HCT116 (cell line): ENCODE data around the gene PPY. TPM values are rescaled to one million over a fixed set of nuclear protein-coding genes. Genes with fewer than 3 reads are reported as not detected.

Source experiments
- ATAC-seq: fragments of 200-7000 bp; cut with Tn5 transposase; 2 replicates; pipeline ENCODE4 v1.9.1; 2020; ENCODE audit warnings: mild to moderate bottlenecking, moderate library complexity
- BruUV-seq: library from RNA; stranded (reverse); fragments of 400-500 nt; replicated peaks from 2 replicates; lab custom pipeline; 2021; lab: Mats Ljungman, UMichigan
- CTCF ChIA-PET: fragments of 300-600 bp; sonication (Branson Sonifier 250); formaldehyde crosslinking; loops from one replicate; lab custom pipeline; 2021; ENCODE audit warnings: antibody characterized with exemption; lab: Charles Lee
- POLR2A ChIA-PET: fragments of 300-600, 350-600 bp; sonication (Branson Sonifier 250); formaldehyde crosslinking; loops from one replicate; lab custom pipeline; 2021; ENCODE audit warnings: antibody characterized with exemption; lab: Charles Lee
- RAD21 ChIA-PET, 2 experiments: fragments of 300-600 bp; sonication (Branson Sonifier 250); formaldehyde crosslinking; loops; one replicate each; lab custom pipeline; 2023; ENCODE audit warnings: low total read pairs in 2 of 2; ENCODE audit not compliant: uncharacterized antibody in 2 of 2, unreplicated experiment in 2 of 2, low non-redundant PET in 1 of 2; lab: Charles Lee
- DNase-seq: peaks from one replicate; pipeline ENCODE4 v3.0.0-alpha.2; 2010; ENCODE audit warnings: low read depth, low spot score
- H2AFZ ChIP-seq: fragments of 200-600 bp; shearing (Covaris generic), sonication (generic); 2 replicates; pipeline ENCODE4 v1.6.1; 2017; ENCODE audit warnings: low read depth, mixed run types, mixed read lengths, antibody characterized with exemption, low read length; ENCODE audit not compliant: poor library complexity, severe bottlenecking
- H3K27ac ChIP-seq: 2 replicates; pipeline ENCODE4 v1.5.1; 2012; ENCODE audit warnings: low read depth, low read length
- H3K27me3 ChIP-seq: fragments of 200-600 bp; sonication (generic); 2 replicates; pipeline ENCODE4 v1.6.1; 2016; ENCODE audit warnings: mixed run types, low read length, mixed read lengths; ENCODE audit not compliant: insufficient read depth
- H3K36me3 ChIP-seq, 2 experiments: fragments of 200-500 bp in 1 of 2; fragments of 200-600 bp in 1 of 2; sonication (Bioruptor generic) in 1 of 2; sonication (generic) in 1 of 2; 2 replicates each; pipeline versions ENCODE4 v1.5.1 to v1.6.1; 2014 to 2016; ENCODE audit warnings: low read length in 2 of 2, inconsistent platforms in 1 of 2, mixed read lengths in 1 of 2, mixed run types in 1 of 2; ENCODE audit not compliant: insufficient read depth in 2 of 2, control insufficient read depth in 1 of 2
- H3K4me1 ChIP-seq, 2 experiments: fragments of 200-600 bp in 1 of 2; sonication (generic) in 1 of 2; 2 replicates each; pipeline versions ENCODE4 v1.5.1 to v1.6.1; 2012 to 2017; ENCODE audit warnings: low read length in 2 of 2, inconsistent platforms in 1 of 2, mild to moderate bottlenecking in 1 of 2, mixed read lengths in 1 of 2, mixed run types in 1 of 2, moderate library complexity in 1 of 2; ENCODE audit not compliant: insufficient read depth in 2 of 2, control insufficient read depth in 1 of 2
- H3K4me2 ChIP-seq: fragments of 200-600 bp; sonication (generic); 2 replicates; pipeline ENCODE4 v1.6.1; 2017; ENCODE audit warnings: mixed run types, low read length, mixed read lengths
- H3K4me3 ChIP-seq, 2 experiments: fragments of 200-600 bp in 1 of 2; sonication (generic) in 1 of 2; replicated peaks in 1 of 2; 2 replicates each; pipeline ENCODE4 v1.5.1; 2011 to 2016; ENCODE audit warnings: low read length in 2 of 2, control low read depth in 1 of 2, low read depth in 1 of 2, mild to moderate bottlenecking in 1 of 2, mixed read lengths in 1 of 2, mixed run types in 1 of 2
- H3K79me2 ChIP-seq: fragments of 200-600 bp; sonication (generic); 2 replicates; pipeline ENCODE4 v1.6.1; 2017; ENCODE audit warnings: mild to moderate bottlenecking, mixed run types, low read length, moderate library complexity, mixed read lengths; ENCODE audit not compliant: insufficient read depth
- H3K9ac ChIP-seq: fragments of 200-600 bp; sonication (generic); 2 replicates; pipeline ENCODE4 v1.6.1; 2016; ENCODE audit warnings: low read length, mixed read lengths
- H3K9me2 ChIP-seq: fragments of 200-600 bp; sonication (generic), shearing (Covaris generic); 2 replicates; pipeline ENCODE4 v1.6.1; 2017; ENCODE audit warnings: mixed run types, mild to moderate bottlenecking, moderate library complexity; ENCODE audit not compliant: insufficient read depth
- H3K9me3 ChIP-seq, 2 experiments: fragments of 200-500 bp in 1 of 2; fragments of 200-600 bp in 1 of 2; sonication (Bioruptor generic) in 1 of 2; sonication (generic) in 1 of 2; 2 replicates each; pipeline ENCODE4 v1.6.1; 2014 to 2017; ENCODE audit warnings: low read length in 2 of 2, mixed read lengths in 2 of 2, inconsistent platforms in 1 of 2, low read depth in 1 of 2, mild to moderate bottlenecking in 1 of 2, mixed run types in 1 of 2, moderate library complexity in 1 of 2; ENCODE audit not compliant: control insufficient read depth in 1 of 2, insufficient read depth in 1 of 2
- H4K20me1 ChIP-seq: fragments of 200-600 bp; sonication (generic), shearing (Covaris generic); 2 replicates; pipeline ENCODE4 v1.6.1; 2017; ENCODE audit warnings: mixed run types, mild to moderate bottlenecking, moderate library complexity; ENCODE audit not compliant: insufficient read depth
- CBX3 ChIP-seq: IDR thresholded peaks from 2 replicates; pipeline ENCODE4 v1.6.1; 2012; ENCODE audit warnings: low read depth
- CTCF ChIP-seq, 3 experiments: fragments of 200-600 bp in 1 of 3; sonication (generic) in 1 of 3; IDR thresholded peaks in 2 of 3; conservative IDR thresholded peaks in 1 of 3; 2 replicates each; pipeline ENCODE4 v1.5.1; 2012 to 2017; ENCODE audit warnings: low read depth in 2 of 3, low read length in 2 of 3, antibody characterized with exemption in 1 of 3, borderline replicate concordance in 1 of 3, control low read depth in 1 of 3, mild to moderate bottlenecking in 1 of 3, mixed read lengths in 1 of 3, mixed run types in 1 of 3, moderate library complexity in 1 of 3; ENCODE audit not compliant: insufficient read depth in 1 of 3
- EGR1 ChIP-seq: IDR thresholded peaks from 2 replicates; pipeline ENCODE4 v1.6.1; 2012; ENCODE audit warnings: low read depth
- ELF1 ChIP-seq: IDR thresholded peaks from 2 replicates; pipeline ENCODE4 v1.6.1; 2012; ENCODE audit warnings: low read depth, borderline replicate concordance
- FOSL1 ChIP-seq: IDR thresholded peaks from 2 replicates; pipeline ENCODE4 v1.6.1; 2012; ENCODE audit warnings: low read depth
- JUND ChIP-seq: IDR thresholded peaks from 2 replicates; pipeline ENCODE4 v1.6.1; 2012
- RAD21 ChIP-seq: IDR thresholded peaks from 2 replicates; pipeline ENCODE4 v1.6.1; 2012; ENCODE audit warnings: low read depth, mild to moderate bottlenecking
- SIN3A ChIP-seq: IDR thresholded peaks from 2 replicates; pipeline ENCODE4 v1.6.1; 2012; ENCODE audit warnings: low read depth
- SP1 ChIP-seq: IDR thresholded peaks from 2 replicates; pipeline ENCODE4 v1.6.1; 2012; ENCODE audit warnings: low read depth
- ZBTB33 ChIP-seq: IDR thresholded peaks from 2 replicates; pipeline ENCODE4 v1.6.1; 2011; ENCODE audit warnings: mild to moderate bottlenecking, low read length, moderate library complexity; ENCODE audit not compliant: insufficient replicate concordance; ENCODE audit errors: extremely low read depth
- ZNF274 ChIP-seq: fragments of 200-500 bp; sonication (Bioruptor generic); IDR thresholded peaks from 2 replicates; pipeline ENCODE4 v1.6.1; 2014; ENCODE audit warnings: mild to moderate bottlenecking, low read depth, low read length, inconsistent platforms
- intact Hi-C: fragments of 100-400 bp; cut with micrococcal nuclease; formaldehyde crosslinking; loops from 2 replicates; pipeline ENCODE4 v1.10.0; 2022
- total RNA-seq: library from RNA; stranded (reverse); gene quantifications from one replicate; pipeline ENCODE4 v1.2.1, GENCODE V29; 2021; ENCODE audit not compliant: unreplicated experiment

The PPY gene
- total RNA-seq, 1 experiment from 2014 or later = not detected

- no peaks in the 10 kb centered on the region for H3K9me3 ChIP-seq
- no peaks in the 10 kb centered on the region for H3K79me2 ChIP-seq
- no peak overlapping the region for H3K9ac ChIP-seq
- no peak for TF ChIP-seq ZBTB33
- no peak for TF ChIP-seq SP1
- no peak for TF ChIP-seq EGR1
- no peak for TF ChIP-seq RAD21
- no peak for TF ChIP-seq JUND
- no peak for TF ChIP-seq FOSL1
- no peaks in the 10 kb centered on the region for H3K36me3 ChIP-seq
- intact Hi-C loops = no loop called here
- ChIA-PET POLR2A (interaction anchor here (1.6 kb wide), 1 partner anchor 12 kb away, joined by 4 read pairs; no protein-coding TSS in a partner anchor), CTCF (no interaction called here), RAD21 (no interaction called here)
- no peaks in the 10 kb centered on the region for H3K27me3 ChIP-seq
- no peak overlapping the region for H3K4me2 ChIP-seq
- ATAC-seq = no peak
- H3K27ac ChIP-seq = no peak overlapping the region; the same call in 1 of the 2 replicates
- BruUV-seq = no TSS peak
- H3K9me2 ChIP-seq = no peaks in the 10 kb centered on the region
- peaks cover 21 to 39% of the 10 kb centered on the region in 2 experiments; a peak in 3 of 4 replicates for H3K4me1 ChIP-seq
- H4K20me1 ChIP-seq = no peaks in the 10 kb centered on the region
- H3K4me3 ChIP-seq = no peak overlapping the region
- no peak for DNase-seq
- H2AFZ ChIP-seq = no peak overlapping the region
Measured at GRCh38 chr17:43898446-43898845, 43.8 kb downstream of the PPY start.

- Histone ChIP-seq H3K4me1 (peaks cover 21 to 39% of the 10 kb centered on the region in 2 experiments; a peak in 3 of 4 replicates), H3K9me3 (no peaks in the 10 kb centered on the region), H3K9me2 (no peaks in the 10 kb centered on the region), H3K4me2 (no peak overlapping the region), H3K27ac (no peak overlapping the region), H3K9ac (no peak overlapping the region), H4K20me1 (no peaks in the 10 kb centered on the region), H3K36me3 (no peaks in the 10 kb centered on the region), H3K4me3 (no peak overlapping the region), H3K79me2 (no peaks in the 10 kb centered on the region), H3K27me3 (no peaks in the 10 kb centered on the region), H2AFZ (no peak overlapping the region)
- intact Hi-C loops = no loop called here
- RAD21 ChIA-PET = no interaction called here
- POLR2A ChIA-PET = interaction anchor here (0.6 to 1.6 kb wide), 2 partner anchors 12 to 22 kb away, joined by 3 to 4 read pairs; no protein-coding TSS in a partner anchor
- no TSS peak for BruUV-seq
- DNase-seq (no peak), ATAC-seq (no peak)
- CTCF ChIA-PET = no interaction called here
- TF ChIP-seq ZNF274 = no peak
- no peak for TF ChIP-seq CBX3
- no peak for TF ChIP-seq RAD21
- no peak for TF ChIP-seq ELF1
- no peak for TF ChIP-seq CTCF (IDR thresholded peaks at IDR 0.05 in 2 of 3, conservative IDR thresholded peaks at IDR 0.05 in 1 of 3; ENCODE audit: borderline replicate concordance in 1 of 3, insufficient read depth in 1 of 3, low read depth in 2 of 3, low read length in 2 of 3)
- TF ChIP-seq SP1 = no peak
- TF ChIP-seq SIN3A = no peak
Measured at GRCh38 chr17:43897831-43898230, 44.4 kb downstream of the PPY start.
